A673 (cell line): ENCODE results near the gene SUN3. TPM values are rescaled to one million over a fixed set of nuclear protein-coding genes. Genes with fewer than 3 reads are reported as not detected.
A peak's percentile ranks its signal among the peaks of the same experiment; 100 is the strongest.

Experiments
- BruUV-seq: library from RNA; stranded (reverse); fragments of 400-500 nt; replicated peaks from 2 replicates; lab custom pipeline; 2021; lab: Mats Ljungman, UMichigan
- CTCF ChIA-PET: fragments of 300-600 bp; sonication (Branson Sonifier 250); formaldehyde crosslinking; loops from one replicate; lab custom pipeline; 2022; ENCODE audit warnings: antibody characterized with exemption; lab: Charles Lee
- POLR2A ChIA-PET: fragments of 300-600 bp; sonication (Branson Sonifier 250); formaldehyde crosslinking; loops from one replicate; lab custom pipeline; 2022; ENCODE audit warnings: antibody characterized with exemption; ENCODE audit not compliant: low non-redundant PET; lab: Charles Lee
- DNase-seq: peaks from one replicate; pipeline ENCODE4 v3.0.0-alpha.2; 2015; ENCODE audit warnings: low spot score
- H3K27ac ChIP-seq: fragments of 200-600 bp; sonication (generic); 2 replicates; pipeline ENCODE4 v1.5.1; 2016; ENCODE audit warnings: mixed run types, low read depth, mild to moderate bottlenecking, mixed read lengths, antibody characterized with exemption, low read length; ENCODE audit not compliant: poor library complexity, severe bottlenecking
- H3K27me3 ChIP-seq: fragments of 200-600 bp; sonication (generic); replicated peaks from 2 replicates; pipeline ENCODE4 v1.6.1; 2017; ENCODE audit warnings: mixed run types, low read depth, mild to moderate bottlenecking, mixed read lengths, antibody characterized with exemption, low read length; ENCODE audit not compliant: insufficient read depth, poor library complexity
- H3K36me3 ChIP-seq: fragments of 200-600 bp; sonication (generic); 2 replicates; pipeline ENCODE4 v1.6.1; 2016; ENCODE audit warnings: mixed run types, mild to moderate bottlenecking, mixed read lengths, antibody characterized with exemption, low read length; ENCODE audit not compliant: insufficient read depth, poor library complexity, severe bottlenecking
- H3K4me1 ChIP-seq: fragments of 200-600 bp; sonication (generic); 2 replicates; pipeline ENCODE4 v1.6.1; 2017; ENCODE audit warnings: mixed run types, mild to moderate bottlenecking, mixed read lengths, antibody characterized with exemption, low read length; ENCODE audit not compliant: insufficient read depth, poor library complexity, severe bottlenecking
- H3K4me3 ChIP-seq: fragments of 200-600 bp; sonication (generic); 2 replicates; pipeline ENCODE4 v1.5.1; 2016; ENCODE audit warnings: low read depth, mixed run types, mild to moderate bottlenecking, mixed read lengths, low read length; ENCODE audit not compliant: poor library complexity, severe bottlenecking
- H3K9me3 ChIP-seq: fragments of 200-600 bp; sonication (generic); 2 replicates; pipeline ENCODE4 v1.6.1; 2016; ENCODE audit warnings: mixed run types, low read depth, mild to moderate bottlenecking, mixed read lengths, antibody characterized with exemption, low read length; ENCODE audit not compliant: poor library complexity, severe bottlenecking
- EZH2 ChIP-seq: fragments of 200-600 bp; sonication (generic); IDR thresholded peaks from 2 replicates; pipeline ENCODE4 v1.6.1; 2017; ENCODE audit warnings: borderline replicate concordance, low read depth, mild to moderate bottlenecking, mixed read lengths, antibody characterized with exemption, low read length; ENCODE audit not compliant: poor library complexity, severe bottlenecking
- intact Hi-C: fragments of 100-400 bp; cut with micrococcal nuclease; formaldehyde crosslinking; loops from one replicate; pipeline ENCODE4 v1.10.0; 2022; ENCODE audit not compliant: unreplicated experiment
- total RNA-seq: library from RNA; stranded (reverse); gene quantifications from 2 replicates; pipeline ENCODE4 v1.2.3, GENCODE V29; 2021
- TF ChIP-seq, protein P1 (sequence below): fragments of 300-800, 200-600 bp; sonication (generic); conservative IDR thresholded peaks from 2 replicates; pipeline ENCODE4 v1.5.1; 2017; ENCODE audit warnings: low read depth, mild to moderate bottlenecking, antibody characterized with exemption, low read length, moderate library complexity, mixed read lengths

The SUN3 gene
- total RNA-seq, 1 experiment from 2014 or later: not detected

- H3K27ac ChIP-seq: no peak overlapping the region
- H3K27me3 ChIP-seq: no peaks in the 10 kb centered on the region
- ChIA-PET POLR2A (no interaction called here), CTCF (no interaction called here)
- H3K36me3 ChIP-seq: no peaks in the 10 kb centered on the region
- no peaks in the 10 kb centered on the region for H3K9me3 ChIP-seq
- intact Hi-C loops: no loop called here
- H3K4me1 ChIP-seq: peaks cover 8% of the 10 kb centered on the region
- no peak for TF ChIP-seq EZH2
- TF ChIP-seq, protein P1, sequence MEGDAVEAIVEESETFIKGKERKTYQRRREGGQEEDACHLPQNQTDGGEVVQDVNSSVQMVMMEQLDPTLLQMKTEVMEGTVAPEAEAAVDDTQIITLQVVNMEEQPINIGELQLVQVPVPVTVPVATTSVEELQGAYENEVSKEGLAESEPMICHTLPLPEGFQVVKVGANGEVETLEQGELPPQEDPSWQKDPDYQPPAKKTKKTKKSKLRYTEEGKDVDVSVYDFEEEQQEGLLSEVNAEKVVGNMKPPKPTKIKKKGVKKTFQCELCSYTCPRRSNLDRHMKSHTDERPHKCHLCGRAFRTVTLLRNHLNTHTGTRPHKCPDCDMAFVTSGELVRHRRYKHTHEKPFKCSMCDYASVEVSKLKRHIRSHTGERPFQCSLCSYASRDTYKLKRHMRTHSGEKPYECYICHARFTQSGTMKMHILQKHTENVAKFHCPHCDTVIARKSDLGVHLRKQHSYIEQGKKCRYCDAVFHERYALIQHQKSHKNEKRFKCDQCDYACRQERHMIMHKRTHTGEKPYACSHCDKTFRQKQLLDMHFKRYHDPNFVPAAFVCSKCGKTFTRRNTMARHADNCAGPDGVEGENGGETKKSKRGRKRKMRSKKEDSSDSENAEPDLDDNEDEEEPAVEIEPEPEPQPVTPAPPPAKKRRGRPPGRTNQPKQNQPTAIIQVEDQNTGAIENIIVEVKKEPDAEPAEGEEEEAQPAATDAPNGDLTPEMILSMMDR: no peak
- DNase-seq: no peak
- no TSS peak for BruUV-seq
- no peak overlapping the region for H3K4me3 ChIP-seq
Measured at GRCh38 chr7:48046458-48046857, 17.6 kb upstream of the SUN3 start.

- CTCF ChIA-PET: no interaction called here
- POLR2A ChIA-PET: no interaction called here
- Histone ChIP-seq H3K27ac (no peak overlapping the region), H3K4me1 (peaks cover 13% of the 10 kb centered on the region), H3K27me3 (no peaks in the 10 kb centered on the region), H3K36me3 (no peaks in the 10 kb centered on the region), H3K4me3 (no peak overlapping the region), H3K9me3 (no peaks in the 10 kb centered on the region)
- intact Hi-C loops: no loop called here
- no peak for TF ChIP-seq EZH2
- no TSS peak for BruUV-seq
- DNase-seq: no peak
Measured at GRCh38 chr7:48045195-48045765, 16.4 kb upstream of the SUN3 start.

DNA sequence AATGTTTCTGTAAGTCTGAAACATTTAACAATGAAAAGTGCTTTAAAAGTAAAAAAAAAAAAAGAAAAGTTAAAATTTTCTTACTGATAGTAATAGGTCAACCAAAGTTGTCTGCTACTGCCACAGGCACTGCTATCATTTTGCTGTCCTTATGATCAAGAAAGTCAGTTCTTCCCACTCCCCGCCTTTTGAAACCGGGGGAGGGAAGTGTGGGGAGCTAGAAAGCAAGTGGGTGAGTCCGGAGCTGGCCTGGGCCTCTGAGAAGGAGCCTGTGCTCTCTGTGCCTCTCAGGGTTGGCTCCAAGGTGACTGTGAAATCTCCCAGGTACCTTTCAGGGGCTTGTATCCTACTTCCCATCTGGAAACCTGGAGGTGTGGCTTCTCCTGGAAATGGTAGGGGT is 13.7 kb upstream of the SUN3 start:
- DNase-seq: no peak
- intact Hi-C loops: no loop called here
- no peaks in the 10 kb centered on the region for H3K36me3 ChIP-seq
- TF ChIP-seq, protein P1: no peak
- TF ChIP-seq EZH2: no peak
- no peaks in the 10 kb centered on the region for H3K27me3 ChIP-seq
- H3K9me3 ChIP-seq: no peaks in the 10 kb centered on the region
- BruUV-seq: no TSS peak
- ChIA-PET POLR2A (no interaction called here), CTCF (no interaction called here)
- H3K27ac ChIP-seq: no peak overlapping the region
- H3K4me3 ChIP-seq: no peak overlapping the region
- peaks cover 13% of the 10 kb centered on the region for H3K4me1 ChIP-seq

DNA sequence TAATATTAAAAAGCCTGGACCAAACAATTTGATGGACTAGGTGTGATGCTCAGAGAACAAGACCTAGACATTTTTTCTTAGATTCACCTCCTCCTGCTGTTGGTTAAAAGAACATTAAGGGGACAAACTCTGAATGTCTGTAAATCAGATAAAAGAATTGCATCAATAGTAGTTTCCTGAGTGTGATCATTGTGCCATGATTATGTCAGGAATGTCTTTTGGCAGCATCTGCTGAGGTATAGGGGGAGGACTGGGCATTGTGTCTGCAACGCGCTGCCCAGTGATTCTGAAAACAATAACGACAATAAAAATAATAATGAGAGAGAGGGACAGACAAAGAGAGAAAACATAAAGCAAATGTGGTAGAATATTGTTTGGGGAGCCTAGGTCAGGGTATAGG is 13.3 kb upstream of the SUN3 start:
- CTCF ChIA-PET: no interaction called here
- Histone ChIP-seq H3K36me3 (no peaks in the 10 kb centered on the region), H3K4me1 (peaks cover 13% of the 10 kb centered on the region), H3K27me3 (peaks cover under 1% of the 10 kb centered on the region), H3K9me3 (no peaks in the 10 kb centered on the region), H3K4me3 (no peak overlapping the region), H3K27ac (no peak overlapping the region)
- intact Hi-C loops: no loop called here
- POLR2A ChIA-PET: no interaction called here
- DNase-seq: peak; percentile 16
- BruUV-seq: no TSS peak
- no peak for TF ChIP-seq EZH2
- TF ChIP-seq, protein P1: no peak
